SU-DHL-6 (cell line): ENCODE results near the gene ZNF701.

Experiments used
- EZH2phosphoT487 ChIP-seq: fragments of 200-600 bp; sonication (generic), shearing (Covaris generic); conservative IDR thresholded peaks from 2 replicates; pipeline ENCODE4 v1.6.1; 2018; ENCODE audit warnings: mild to moderate bottlenecking, antibody characterized with exemption, low read length, moderate library complexity, mixed read lengths
- TF ChIP-seq, protein P1 (sequence below): fragments of 200-600 bp; sonication (generic); IDR thresholded peaks from one replicate; pipeline ENCODE4 v1.5.1; 2017; ENCODE audit warnings: antibody characterized with exemption, mild to moderate bottlenecking, low read length, moderate library complexity; ENCODE audit not compliant: insufficient read depth, poor library complexity, severe bottlenecking

DNA sequence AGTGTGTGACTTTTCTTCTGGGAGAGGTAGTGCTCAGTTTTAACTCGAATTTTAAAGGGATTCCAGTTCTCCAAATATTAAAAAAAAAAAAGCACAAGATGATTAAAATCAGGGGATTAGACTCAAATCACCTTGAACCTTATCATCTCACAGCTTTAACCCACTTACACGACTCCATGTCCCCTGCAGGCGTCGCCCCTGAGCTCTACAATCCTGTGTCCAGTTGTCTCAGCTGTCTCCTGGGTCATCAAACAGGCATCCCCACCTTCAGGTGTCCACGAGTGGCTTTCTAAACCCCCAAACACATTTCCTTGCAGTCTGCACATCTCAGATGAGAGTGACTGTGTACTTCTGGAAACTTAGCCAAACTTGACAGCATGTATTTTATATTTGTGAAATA, 28.5 kb upstream of the ZNF701 start:
- TF ChIP-seq, protein P1, sequence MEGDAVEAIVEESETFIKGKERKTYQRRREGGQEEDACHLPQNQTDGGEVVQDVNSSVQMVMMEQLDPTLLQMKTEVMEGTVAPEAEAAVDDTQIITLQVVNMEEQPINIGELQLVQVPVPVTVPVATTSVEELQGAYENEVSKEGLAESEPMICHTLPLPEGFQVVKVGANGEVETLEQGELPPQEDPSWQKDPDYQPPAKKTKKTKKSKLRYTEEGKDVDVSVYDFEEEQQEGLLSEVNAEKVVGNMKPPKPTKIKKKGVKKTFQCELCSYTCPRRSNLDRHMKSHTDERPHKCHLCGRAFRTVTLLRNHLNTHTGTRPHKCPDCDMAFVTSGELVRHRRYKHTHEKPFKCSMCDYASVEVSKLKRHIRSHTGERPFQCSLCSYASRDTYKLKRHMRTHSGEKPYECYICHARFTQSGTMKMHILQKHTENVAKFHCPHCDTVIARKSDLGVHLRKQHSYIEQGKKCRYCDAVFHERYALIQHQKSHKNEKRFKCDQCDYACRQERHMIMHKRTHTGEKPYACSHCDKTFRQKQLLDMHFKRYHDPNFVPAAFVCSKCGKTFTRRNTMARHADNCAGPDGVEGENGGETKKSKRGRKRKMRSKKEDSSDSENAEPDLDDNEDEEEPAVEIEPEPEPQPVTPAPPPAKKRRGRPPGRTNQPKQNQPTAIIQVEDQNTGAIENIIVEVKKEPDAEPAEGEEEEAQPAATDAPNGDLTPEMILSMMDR: no peak
- TF ChIP-seq EZH2phosphoT487: no peak
